Epithelial cell of esophagus (primary cell): Measurements from ENCODE around the gene GLYR1.
A peak's percentile ranks its signal among the peaks of the same experiment; 100 is the strongest.

Experiments used
- DNase-seq: peaks from one replicate; pipeline ENCODE4 v3.0.0; 2010; ENCODE audit warnings: low read depth
- H3K4me3 ChIP-seq: 2 replicates; pipeline ENCODE4 v1.5.1; 2011; ENCODE audit warnings: mild to moderate bottlenecking, low read length, control low read depth
- TF ChIP-seq, protein P1 (sequence below): IDR thresholded peaks from 2 replicates; pipeline ENCODE4 v1.5.1; 2011; ENCODE audit warnings: low read depth, mild to moderate bottlenecking, low read length, control low read depth, inconsistent platforms; ENCODE audit not compliant: insufficient read depth; ENCODE audit errors: missing control alignments

The GLYR1 gene

DNA sequence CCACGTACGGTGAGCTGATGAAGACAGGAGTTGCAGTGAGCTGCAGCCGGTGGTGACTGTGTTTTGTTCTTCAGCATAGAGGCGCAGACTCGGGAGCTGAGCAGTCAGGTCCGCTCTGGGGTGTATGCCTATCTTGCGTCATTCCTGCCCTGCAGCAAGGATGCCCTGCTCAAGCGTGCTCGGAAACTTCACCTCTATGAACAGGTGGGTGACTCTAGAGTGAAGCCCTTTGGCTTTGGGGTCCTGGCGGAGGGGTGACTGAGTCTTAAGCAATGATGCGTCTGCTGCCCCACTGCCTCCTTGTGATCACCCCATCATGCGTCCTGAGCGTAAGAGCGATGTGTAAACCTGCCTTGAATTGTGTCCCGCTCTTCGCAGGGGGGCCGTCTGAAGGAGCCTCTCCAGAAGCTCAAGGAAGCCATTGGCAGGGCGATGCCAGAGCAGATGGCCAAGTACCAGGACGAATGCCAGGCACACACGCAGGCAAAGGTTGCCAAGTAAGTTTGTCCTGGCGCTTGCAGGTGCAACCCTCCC, 23.1 kb upstream of the GLYR1 start:
- H3K4me3 ChIP-seq = no peak overlapping the region
- DNase-seq = peak; percentile 27
- TF ChIP-seq, protein P1, sequence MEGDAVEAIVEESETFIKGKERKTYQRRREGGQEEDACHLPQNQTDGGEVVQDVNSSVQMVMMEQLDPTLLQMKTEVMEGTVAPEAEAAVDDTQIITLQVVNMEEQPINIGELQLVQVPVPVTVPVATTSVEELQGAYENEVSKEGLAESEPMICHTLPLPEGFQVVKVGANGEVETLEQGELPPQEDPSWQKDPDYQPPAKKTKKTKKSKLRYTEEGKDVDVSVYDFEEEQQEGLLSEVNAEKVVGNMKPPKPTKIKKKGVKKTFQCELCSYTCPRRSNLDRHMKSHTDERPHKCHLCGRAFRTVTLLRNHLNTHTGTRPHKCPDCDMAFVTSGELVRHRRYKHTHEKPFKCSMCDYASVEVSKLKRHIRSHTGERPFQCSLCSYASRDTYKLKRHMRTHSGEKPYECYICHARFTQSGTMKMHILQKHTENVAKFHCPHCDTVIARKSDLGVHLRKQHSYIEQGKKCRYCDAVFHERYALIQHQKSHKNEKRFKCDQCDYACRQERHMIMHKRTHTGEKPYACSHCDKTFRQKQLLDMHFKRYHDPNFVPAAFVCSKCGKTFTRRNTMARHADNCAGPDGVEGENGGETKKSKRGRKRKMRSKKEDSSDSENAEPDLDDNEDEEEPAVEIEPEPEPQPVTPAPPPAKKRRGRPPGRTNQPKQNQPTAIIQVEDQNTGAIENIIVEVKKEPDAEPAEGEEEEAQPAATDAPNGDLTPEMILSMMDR = no peak

DNA sequence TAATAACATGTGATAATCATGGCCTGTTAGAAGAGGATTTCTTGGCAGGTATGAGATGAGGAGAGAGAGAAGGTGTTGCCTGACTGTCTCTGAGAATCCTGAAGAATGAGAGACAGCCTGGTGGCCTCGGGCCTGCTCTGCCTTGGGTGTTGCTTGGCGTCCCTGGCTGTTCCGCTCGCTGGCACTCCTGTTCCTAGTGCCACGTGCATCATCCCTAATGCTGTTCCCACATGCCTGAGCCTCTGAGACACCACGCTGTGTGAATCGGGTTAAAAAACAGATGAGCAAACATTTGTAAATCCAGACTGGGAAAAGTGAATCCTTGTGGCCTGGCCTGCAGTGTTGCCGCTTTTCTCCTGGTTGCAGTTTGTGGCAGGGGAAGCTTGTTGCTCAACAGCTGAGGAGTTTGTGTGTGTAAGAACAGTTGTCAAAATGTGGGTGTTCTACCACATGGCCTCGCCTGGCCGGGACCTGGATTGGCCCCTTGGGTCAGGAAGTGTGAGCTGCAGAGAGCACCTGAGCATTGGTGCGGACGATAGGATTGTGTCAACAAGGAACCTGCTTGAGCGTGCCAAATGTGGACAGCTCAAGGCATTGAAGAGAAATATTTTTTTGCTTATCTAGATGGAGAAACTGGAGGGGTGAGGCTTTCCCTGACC, 22.2 kb upstream of the GLYR1 start:
- TF ChIP-seq, protein P1 = no peak
- peak; percentile 81 for DNase-seq
- no peak overlapping the region for H3K4me3 ChIP-seq

DNA sequence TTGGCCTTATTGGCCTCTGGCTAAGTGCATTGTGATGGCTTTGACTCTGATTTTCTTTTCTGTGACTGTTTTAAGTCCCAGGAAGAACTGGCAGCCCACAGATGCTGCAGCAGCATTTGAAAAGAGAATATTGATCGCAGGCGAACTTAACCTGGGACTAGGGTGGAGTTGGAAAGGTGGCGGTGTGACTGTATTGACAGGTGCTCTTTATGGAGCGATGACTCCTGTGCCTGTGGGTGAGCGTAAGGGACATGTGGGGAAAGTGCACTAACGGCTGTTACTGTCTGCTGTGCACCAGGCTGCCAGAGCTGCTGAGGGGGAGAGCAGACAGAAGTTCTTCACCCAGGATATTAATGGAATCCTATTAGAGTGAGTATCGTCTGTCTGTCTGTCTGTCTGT, 21.4 kb upstream of the GLYR1 start:
- no peak for DNase-seq

DNA sequence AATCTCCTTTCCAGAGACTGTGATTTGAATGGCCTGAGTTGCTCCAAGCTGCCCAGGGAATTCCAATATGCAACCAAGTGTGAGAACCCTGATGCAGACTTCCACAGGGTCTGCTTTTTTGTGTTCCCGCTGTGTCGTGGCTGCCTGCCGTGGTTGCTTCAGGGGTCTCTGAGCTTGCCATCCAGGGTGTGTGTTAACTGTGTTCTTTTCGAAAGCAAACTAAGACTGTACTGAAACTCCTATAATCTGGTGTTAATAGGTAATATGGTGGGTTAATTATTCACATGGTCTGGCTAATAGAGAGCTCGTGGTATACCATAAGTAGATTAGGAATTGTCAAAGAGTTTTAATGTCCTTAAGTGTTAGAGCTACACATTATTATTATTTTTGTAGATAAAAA, 20.9 kb upstream of the GLYR1 start:
- no peak for DNase-seq
- H3K4me3 ChIP-seq = no peak overlapping the region
- TF ChIP-seq, protein P1 = no peak

More for the DNA sequence above, 21.4 kb upstream of the GLYR1 start:
- no peak overlapping the region for H3K4me3 ChIP-seq
- TF ChIP-seq, protein P1 = no peak

DNA sequence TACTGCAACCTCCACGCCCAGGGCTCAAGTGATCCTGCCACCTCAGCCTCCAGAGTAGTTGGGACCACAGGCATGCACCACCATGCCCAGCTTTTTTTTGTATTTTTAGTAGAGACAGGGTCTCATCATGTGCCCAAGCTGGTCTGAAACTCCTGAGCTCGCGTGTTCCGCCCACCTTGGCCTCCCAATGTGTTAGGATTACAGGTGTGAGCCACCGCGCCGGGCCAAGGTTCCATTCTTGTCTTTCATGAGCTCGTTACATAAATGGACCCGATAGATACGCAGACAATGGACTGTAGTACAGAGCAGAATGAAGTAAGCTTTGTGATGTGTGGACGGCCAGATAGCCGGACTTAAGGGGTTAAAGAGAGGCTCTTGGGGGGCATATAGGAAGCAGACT, 19.5 kb upstream of the GLYR1 start:
- no peak for DNase-seq
- no peak overlapping the region for H3K4me3 ChIP-seq
- TF ChIP-seq, protein P1 = no peak

DNA sequence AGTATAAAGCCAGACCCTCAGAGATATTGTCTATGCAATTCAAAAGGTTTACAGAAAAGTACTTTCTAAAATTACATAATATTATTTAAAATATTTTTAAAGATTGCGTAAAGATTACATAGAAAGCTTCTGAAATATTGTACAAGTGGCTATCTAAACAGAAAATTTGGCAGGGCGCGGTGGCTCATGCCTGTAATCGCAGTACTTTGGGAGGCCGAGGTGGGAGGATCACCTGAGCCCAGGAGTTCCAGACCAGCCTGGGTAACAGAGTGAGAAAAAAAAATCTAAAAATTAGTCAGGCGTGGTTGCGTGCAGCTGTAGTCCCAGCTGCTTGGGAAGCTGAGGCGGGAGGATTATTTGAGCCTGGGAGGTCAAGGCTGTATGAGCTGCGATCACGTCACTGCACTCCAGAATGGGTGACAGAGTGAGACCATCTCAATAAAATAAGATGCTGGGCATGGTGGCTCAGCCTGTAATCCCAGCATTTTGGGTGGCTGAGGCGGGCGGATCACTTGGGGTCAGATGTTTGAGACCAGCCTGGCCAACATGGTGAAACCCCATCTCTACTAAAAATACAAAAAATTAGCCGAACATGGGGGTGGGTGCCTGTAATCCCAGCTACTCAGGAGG, 18.3 kb upstream of the GLYR1 start:
- TF ChIP-seq, protein P1 = no peak
- DNase-seq = no peak
- H3K4me3 ChIP-seq = no peak overlapping the region
